CD4-positive, alpha-beta T cell treated with Interleukin-4 for 1 hour (primary cell): ENCODE measurements around the gene HOXA13.

ENCODE experiments used
- DNase-seq, 2 donors: peaks; one replicate each; pipeline ENCODE4 v3.0.0-alpha.2; 2020 to 2022

HOXA13 gene

GRCh38 chr7:27205325-27206280 is 5.7 kb upstream of the HOXA13 start:
- DNase-seq: no peak

GRCh38 chr7:27204851-27205322 is 5.0 kb upstream of the HOXA13 start:
- no peak for DNase-seq

- DNase-seq: no peak
Measured at GRCh38 chr7:27203964-27204594, 4.2 kb upstream of the HOXA13 start.

GRCh38 chr7:27203365-27203953 is 3.6 kb upstream of the HOXA13 start:
- DNase-seq: no peak

- DNase-seq: no peak
Measured at GRCh38 chr7:27202862-27203134, 2.9 kb upstream of the HOXA13 start.

GRCh38 chr7:27202018-27202861 is 2.3 kb upstream of the HOXA13 start:
- DNase-seq: no peak

- DNase-seq: no peak
Measured at GRCh38 chr7:27201580-27202017, 1.7 kb upstream of the HOXA13 start.

- no peak for DNase-seq
Measured at GRCh38 chr7:27200761-27201579, 1.1 kb upstream of the HOXA13 start.

GRCh38 chr7:27198871-27199801 is 755 bp downstream of the HOXA13 start:
- no peak for DNase-seq

GRCh38 chr7:27198138-27198841 is 1.6 kb downstream of the HOXA13 start:
- DNase-seq: no peak

GRCh38 chr7:27197137-27198042 is 2.5 kb downstream of the HOXA13 start:
- DNase-seq: no peak

GRCh38 chr7:27196287-27196767 is 3.6 kb downstream of the HOXA13 start:
- DNase-seq: peak; percentile 81 to 82

GRCh38 chr7:27194686-27195379 is 5.1 kb downstream of the HOXA13 start:
- DNase-seq: no peak

- no peak for DNase-seq
Measured at GRCh38 chr7:27194002-27194352, 5.9 kb downstream of the HOXA13 start.

GRCh38 chr7:27193335-27194001 is 6.4 kb downstream of the HOXA13 start:
- no peak for DNase-seq

GRCh38 chr7:27192546-27193334 is 7.2 kb downstream of the HOXA13 start:
- peak in 1 of 2 donors; percentile 42 for DNase-seq
